IMR-90 (cell line): Measurements from ENCODE around the gene TAS2R10. TPM values are rescaled to one million over a fixed set of nuclear protein-coding genes. Genes with fewer than 3 reads are reported as not detected.

ENCODE experiments used
- ATAC-seq: fragments of 200-7000 bp; cut with Tn5 transposase; 2 replicates; pipeline ENCODE4 v1.9.1; 2020; ENCODE audit warnings: low read depth, mild to moderate bottlenecking, moderate library complexity
- Bru-seq: library from RNA; stranded (reverse); fragments of 400-500 nt; gene quantifications from one replicate; lab custom pipeline; 2021; lab: Mats Ljungman, UMichigan
- BruChase-seq, 2 experiments: library from RNA; stranded (reverse); fragments of 400-500 nt; gene quantifications; one replicate each; lab custom pipeline; 2021; lab: Mats Ljungman, UMichigan
- BruUV-seq: library from RNA; stranded (reverse); fragments of 400-500 nt; replicated peaks from 2 replicates; lab custom pipeline; 2021; lab: Mats Ljungman, UMichigan
- CTCF ChIA-PET: fragments of 300-600 bp; formaldehyde crosslinking; extraction: SDS; loops from one replicate; lab custom pipeline; 2021; ENCODE audit warnings: antibody characterized with exemption; lab: Yijun Ruan, JAX
- POLR2A ChIA-PET: fragments of 300-600 bp; sonication (Branson Sonifier 250); formaldehyde crosslinking; loops from one replicate; lab custom pipeline; 2022; ENCODE audit warnings: antibody characterized with exemption; ENCODE audit not compliant: unreplicated experiment; lab: Charles Lee
- DNase-seq: peaks from one replicate; pipeline ENCODE4 v3.0.0; 2013
- H2AFZ ChIP-seq: replicated peaks from 2 replicates; pipeline ENCODE3; 2013; ENCODE audit warnings: low read length, mild to moderate bottlenecking; ENCODE audit not compliant: poor library complexity
- H2AK5ac ChIP-seq: 2 replicates; pipeline ENCODE4 v1.6.1; 2013; ENCODE audit warnings: low read depth, low read length, inconsistent platforms
- H2AK9ac ChIP-seq: replicated peaks from 2 replicates; pipeline ENCODE3; 2013; ENCODE audit warnings: mild to moderate bottlenecking, low read depth, low read length, moderate library complexity; ENCODE audit not compliant: poor library complexity
- H2BK120ac ChIP-seq: 2 replicates; pipeline ENCODE4 v1.6.1; 2013; ENCODE audit warnings: low read depth, low read length, inconsistent platforms
- H2BK15ac ChIP-seq: 3 replicates; pipeline ENCODE4 v1.6.1; 2013; ENCODE audit warnings: low read depth, low read length, inconsistent platforms
- H2BK20ac ChIP-seq: 2 replicates; pipeline ENCODE4 v1.6.1; 2013; ENCODE audit warnings: low read depth, mild to moderate bottlenecking, inconsistent platforms, low read length, moderate library complexity
- H2BK5ac ChIP-seq: 2 replicates; pipeline ENCODE4 v1.6.1; 2013; ENCODE audit warnings: mild to moderate bottlenecking, low read depth, low read length, inconsistent platforms; ENCODE audit not compliant: poor library complexity, severe bottlenecking
- H3K14ac ChIP-seq: replicated peaks from 2 replicates; pipeline ENCODE4 v1.6.1; 2013; ENCODE audit warnings: low read depth, low read length, inconsistent platforms
- H3K18ac ChIP-seq: 2 replicates; pipeline ENCODE4 v1.6.1; 2013; ENCODE audit warnings: low read depth, low read length, control low read depth
- H3K23ac ChIP-seq: 2 replicates; pipeline ENCODE4 v1.6.1; 2013; ENCODE audit warnings: low read depth, low read length, inconsistent platforms
- H3K27ac ChIP-seq: 2 replicates; pipeline ENCODE4 v1.5.1; 2013; ENCODE audit warnings: mild to moderate bottlenecking, control low read depth, low read length; ENCODE audit not compliant: insufficient read depth
- H3K27me3 ChIP-seq: 2 replicates; pipeline ENCODE4 v1.6.1; 2013; ENCODE audit warnings: low read length; ENCODE audit not compliant: control insufficient read depth, insufficient read depth
- H3K36me3 ChIP-seq: 2 replicates; pipeline ENCODE4 v1.6.1; 2013; ENCODE audit warnings: low read length, mixed read lengths; ENCODE audit not compliant: control insufficient read depth, insufficient read depth
- H3K4ac ChIP-seq: 2 replicates; pipeline ENCODE4 v1.6.1; 2013; ENCODE audit warnings: low read depth, low read length, inconsistent platforms
- H3K4me1 ChIP-seq: 2 replicates; pipeline ENCODE4 v1.6.1; 2013; ENCODE audit warnings: low read length, mixed read lengths; ENCODE audit not compliant: control insufficient read depth, insufficient read depth
- H3K4me2 ChIP-seq: 2 replicates; pipeline ENCODE4 v1.6.1; 2013; ENCODE audit warnings: low read depth, mild to moderate bottlenecking, control low read depth, low read length, moderate library complexity
- H3K4me3 ChIP-seq: 2 replicates; pipeline ENCODE4 v1.5.1; 2013; ENCODE audit warnings: low read depth, mild to moderate bottlenecking, control low read depth, low read length, moderate library complexity; ENCODE audit not compliant: insufficient read depth
- H3K56ac ChIP-seq: 2 replicates; pipeline ENCODE4 v1.6.1; 2013; ENCODE audit warnings: low read length, inconsistent platforms; ENCODE audit not compliant: insufficient read depth; ENCODE audit errors: extremely low read depth
- H3K79me1 ChIP-seq, 2 experiments: 2 replicates each; pipeline ENCODE4 v1.6.1; 2013; ENCODE audit warnings: low read length in 2 of 2, inconsistent platforms in 1 of 2, low read depth in 1 of 2
- H3K9ac ChIP-seq: 2 replicates; pipeline ENCODE4 v1.6.1; 2013; ENCODE audit warnings: low read depth, low read length, control low read depth
- H3K9me1 ChIP-seq: 2 replicates; pipeline ENCODE4 v1.6.1; 2013; ENCODE audit warnings: low read length, inconsistent platforms; ENCODE audit not compliant: insufficient read depth
- H3K9me3 ChIP-seq: 2 replicates; pipeline ENCODE4 v1.6.1; 2013; ENCODE audit warnings: low read length; ENCODE audit not compliant: control insufficient read depth, insufficient read depth
- H4K20me1 ChIP-seq: 2 replicates; pipeline ENCODE4 v1.6.1; 2013; ENCODE audit warnings: low read length, inconsistent platforms; ENCODE audit not compliant: insufficient read depth
- H4K5ac ChIP-seq: 2 replicates; pipeline ENCODE4 v1.6.1; 2013; ENCODE audit warnings: mild to moderate bottlenecking, low read depth, low read length, control low read depth
- H4K8ac ChIP-seq, 2 experiments: 2 replicates each; pipeline ENCODE4 v1.6.1; 2013; ENCODE audit warnings: low read depth in 2 of 2, low read length in 2 of 2, control low read depth in 1 of 2, inconsistent platforms in 1 of 2
- H4K91ac ChIP-seq: 2 replicates; pipeline ENCODE4 v1.6.1; 2013; ENCODE audit warnings: low read depth, low read length, inconsistent platforms; ENCODE audit not compliant: insufficient read depth
- CTCF ChIP-seq: conservative IDR thresholded peaks from 2 replicates; pipeline ENCODE4 v1.5.1; 2012; ENCODE audit warnings: mild to moderate bottlenecking, low read depth, low read length, improper control_type of control experiment
- MAZ ChIP-seq: IDR thresholded peaks from 2 replicates; pipeline ENCODE4 v1.6.1; 2012; ENCODE audit warnings: low read depth, mild to moderate bottlenecking, low read length, improper control_type of control experiment, moderate library complexity, borderline replicate concordance
- NFE2L2 ChIP-seq: fragments of 150-350 bp; IDR thresholded peaks from 2 replicates; pipeline ENCODE4 v1.6.1; 2016; ENCODE audit warnings: low read depth, mild to moderate bottlenecking, low read length
- WGBS, 2 experiments: methylation state at CpG; one replicate each; pipeline versions ENCODE4 v1.1.5 to v1.1.7; 2013; ENCODE audit warnings: missing lambda C conversion rate in 2 of 2; ENCODE audit not compliant: insufficient read length in 1 of 2; ENCODE audit errors: extremely low coverage in 2 of 2; 5-methylcytosine and 5-hydroxymethylcytosine counted together
- dilution Hi-C: fragments of 300-500 bp; cut with HindIII; formaldehyde crosslinking; loops from one replicate; pipeline ENCODE4 v1.14.3; 2018; ENCODE audit warnings: low sequenced_read_pairs; ENCODE audit not compliant: unreplicated experiment
- in situ Hi-C: fragments of 300-500 bp; cut with MboI; formaldehyde crosslinking; loops from 3 replicates; pipeline ENCODE4 v1.14.3; 2019; ENCODE audit warnings: low sequenced_read_pairs, inconsistent platforms, mixed read lengths
- intact Hi-C: fragments of 100-400 bp; cut with micrococcal nuclease; formaldehyde crosslinking; loops from 2 replicates; pipeline ENCODE4 v1.10.0; 2022
- long read RNA-seq: library from polyadenylated mRNA; unstranded; transcript quantifications from one replicate; pipeline ENCODE4 v2.0.0, GENCODE V29; 2021; ENCODE audit not compliant: unreplicated experiment
- polyA plus RNA-seq, 3 experiments: library from polyadenylated mRNA; depleted of rRNA; stranded (reverse); fragments of >200 nt; gene quantifications; 2 replicates each; pipeline ENCODE4 v1.2.3, GENCODE V29; 2012; ENCODE audit warnings: low replicate concordance in 1 of 3
- total RNA-seq: library from RNA; depleted of rRNA; stranded (reverse); fragments of >200 nt; gene quantifications from 2 replicates; pipeline ENCODE4 v1.2.3, GENCODE V29; 2012; rRNA removed

TAS2R10 gene
- total RNA-seq (0.36 and 1.1 TPM in 2 replicates), polyA plus RNA-seq (2012; rRNA removed) (0.07 TPM in 1 of 2 replicates, not detected in the other), Bru-seq, nascent RNA (percentile 54 among the genes with signal in this experiment), BruChase-seq, experiment 1, labeled RNA remaining after a 6-hour chase (percentile 44 among the genes with signal in this experiment), BruChase-seq, experiment 2, labeled RNA remaining after a 2-hour chase (percentile 76 among the genes with signal in this experiment)
- polyA plus RNA-seq (2012; cell fraction: cytosol; rRNA removed) = not detected in 2 replicates
- 0.14 and 1.2 TPM in 2 replicates for polyA plus RNA-seq (2012; cell fraction: nucleus; rRNA removed; ENCODE audit: low replicate concordance)
- long read RNA-seq = 0 reads

GRCh38 chr12:10826258-10826657 is at the start of gene TAS2R10:
Gene TAS2R10, minus strand, starts transcription at chr12:10826358. Its CDS starts 89 bp downstream, at chr12:10826269.
- no peak for TF ChIP-seq MAZ
- TF ChIP-seq CTCF = no peak
- no peak for TF ChIP-seq NFE2L2
- Histone ChIP-seq H3K4ac (no peak within 1 kb of the TSS), H4K8ac (no peak within 1 kb of the TSS), H3K56ac (no peak within 1 kb of the TSS), H3K9me3 (no peaks in the 10 kb centered on the region), H3K18ac (no peak within 1 kb of the TSS), H4K20me1 (no peaks in the 10 kb centered on the region), H2BK120ac (no peak within 1 kb of the TSS), H2BK15ac (no peak within 1 kb of the TSS), H3K4me3 (no peak within 1 kb of the TSS), H3K23ac (no peak within 1 kb of the TSS), H2BK5ac (no peak within 1 kb of the TSS), H2AK9ac (no peak within 1 kb of the TSS), H3K9ac (no peak within 1 kb of the TSS), H3K4me1 (no peaks in the 10 kb centered on the region), H2AFZ (no peak within 1 kb of the TSS), H3K4me2 (no peak within 1 kb of the TSS), H3K9me1 (no peaks in the 10 kb centered on the region), H3K27ac (no peak within 1 kb of the TSS), H3K36me3 (no peaks in the 10 kb centered on the region), H3K79me1 (no peaks in the 10 kb centered on the region), H4K5ac (no peak within 1 kb of the TSS), H3K27me3 (no peaks in the 10 kb centered on the region), H3K14ac (no peak within 1 kb of the TSS), H2BK20ac (no peak within 1 kb of the TSS), H4K91ac (no peak within 1 kb of the TSS), H2AK5ac (no peak within 1 kb of the TSS)
- ChIA-PET CTCF (no interaction called here), POLR2A (no interaction called here)
- no peak for ATAC-seq
- DNase-seq = no peak
- BruUV-seq = no TSS peak
- intact Hi-C loops (no loop called here), in situ Hi-C loops (no loop called here), dilution Hi-C loops (no loop called here)
- 40% methylated on average over 1 of the region's 3 CpGs; no CpG with 5 or more reads in 1 of the 2 experiments for WGBS, 2 experiments
